BLaER1 treated with 17β-estradiol and CSF1 and Interleukin-3, amounts not matched to agents 10 nM and 100 nM (cell line): ENCODE results near the gene PLEKHG7.
"Not testable (repeated sequence)": the region's sequence is repeated elsewhere in the genome, so short reads cannot be mapped to it uniquely, and the experiment has no call there.

Experiments
- H3K27ac ChIP-seq, 11 experiments: shearing (Covaris generic); formaldehyde crosslinking; 2 replicates each; pipeline ENCODE4 v1.8.1; 2022
- H3K27me3 ChIP-seq, 11 experiments: shearing (Covaris generic); formaldehyde crosslinking; 2 replicates each; pipeline ENCODE4 v1.8.1; 2022
- H3K36me3 ChIP-seq, 11 experiments: shearing (Covaris generic); formaldehyde crosslinking; 2 replicates each; pipeline ENCODE4 v1.8.1; 2022
- H3K4me1 ChIP-seq, 10 experiments: shearing (Covaris generic); formaldehyde crosslinking; 2 replicates each; pipeline ENCODE4 v1.8.1; 2022
- H3K4me2 ChIP-seq, 11 experiments: shearing (Covaris generic); formaldehyde crosslinking; 2 replicates each; pipeline ENCODE4 v1.8.1; 2022
- H3K4me3 ChIP-seq, 10 experiments: shearing (Covaris generic); formaldehyde crosslinking; 2 replicates each; pipeline ENCODE4 v1.8.1; 2022
- H3K9ac ChIP-seq, 11 experiments: shearing (Covaris generic); formaldehyde crosslinking; 2 replicates each; pipeline ENCODE4 v1.8.1; 2022
- H3K9me3 ChIP-seq, 11 experiments: shearing (Covaris generic); formaldehyde crosslinking; replicated peaks in 1 of 11; 2 replicates each; pipeline ENCODE4 v1.8.1; 2022
- H4K20me1 ChIP-seq, 11 experiments: shearing (Covaris generic); formaldehyde crosslinking; 2 replicates each; pipeline ENCODE4 v1.8.1; 2022
- Cebpa-rat ChIP-seq, 11 experiments: shearing (Covaris generic); IDR thresholded peaks; 2 replicates each; pipeline ENCODE4 v1.8.1; 2022

The PLEKHG7 gene

GRCh38 chr12:92775416-92775815 is 72.6 kb downstream of the PLEKHG7 start:
- H3K27me3 ChIP-seq: no peaks in the 10 kb centered on the region
- peaks cover under 1 to 16% (median 12%) of the 10 kb centered on the region in 10 experiments; a peak in 16 of 20 replicates for H3K4me1 ChIP-seq
- no peaks in the 10 kb centered on the region for H4K20me1 ChIP-seq
- peaks cover 31 to 59% (median 42%) of the 10 kb centered on the region in 11 experiments for H3K36me3 ChIP-seq
- no peak overlapping the region for H3K9ac ChIP-seq
- H3K4me3 ChIP-seq: no peak overlapping the region
- H3K27ac ChIP-seq: no peak overlapping the region
- H3K9me3 ChIP-seq: no peaks in the 10 kb centered on the region
- no peak overlapping the region for H3K4me2 ChIP-seq
- TF ChIP-seq Cebpa-rat (IDR thresholded peaks at IDR 0.05): no peak

- Histone ChIP-seq H3K27me3 (no peaks in the 10 kb centered on the region), H3K9me3 (no peaks in the 10 kb centered on the region), H3K4me1 (peaks cover 0 to 9% (median under 1%) of the 10 kb centered on the region in 10 experiments; a peak in 4 of 20 replicates), H4K20me1 (no peaks in the 10 kb centered on the region), H3K4me3 (no peak overlapping the region), H3K27ac (no peak overlapping the region), H3K9ac (no peak overlapping the region), H3K4me2 (no peak overlapping the region), H3K36me3 (peaks cover 51 to 82% (median 60%) of the 10 kb centered on the region in 11 experiments)
- TF ChIP-seq Cebpa-rat (IDR thresholded peaks at IDR 0.05): no peak
Measured at GRCh38 chr12:92778525-92778924, 75.7 kb downstream of the PLEKHG7 start.

- no peak overlapping the region for H3K4me3 ChIP-seq
- no peak overlapping the region for H3K27ac ChIP-seq
- peaks cover 0 to 7% (median 0%) of the 10 kb centered on the region in 11 experiments; a peak in 1 of 22 replicates for H4K20me1 ChIP-seq
- no peaks in the 10 kb centered on the region for H3K27me3 ChIP-seq
- no peak overlapping the region for H3K9ac ChIP-seq
- peaks cover 52 to 86% (median 62%) of the 10 kb centered on the region in 11 experiments for H3K36me3 ChIP-seq
- no peaks in the 10 kb centered on the region for H3K9me3 ChIP-seq
- peaks cover 10 to 22% (median 14%) of the 10 kb centered on the region in 10 experiments; a peak in 19 of 20 replicates for H3K4me1 ChIP-seq
- no peak overlapping the region for H3K4me2 ChIP-seq
- no peak for TF ChIP-seq Cebpa-rat (IDR thresholded peaks at IDR 0.05)
Measured at GRCh38 chr12:92779902-92780301, 77.1 kb downstream of the PLEKHG7 start.

- H3K36me3 ChIP-seq: peaks cover 26 to 60% (median 34%) of the 10 kb centered on the region in 11 experiments
- H3K27me3 ChIP-seq: no peaks in the 10 kb centered on the region
- peaks cover 0 to 1% (median 0%) of the 10 kb centered on the region in 11 experiments; a peak in 3 of 22 replicates for H3K9me3 ChIP-seq
- peak overlapping the region in 10 of 11 experiments; percentile 18 to 57 (median 40); a peak in 18 of 22 replicates for H3K4me2 ChIP-seq
- no peak for TF ChIP-seq Cebpa-rat (IDR thresholded peaks at IDR 0.05)
- peaks cover 10 to 39% (median 14%) of the 10 kb centered on the region in 10 experiments for H3K4me1 ChIP-seq
- H3K27ac ChIP-seq: peak overlapping the region in 9 of 11 experiments; percentile 18 to 65 (median 45); a peak in 14 of 22 replicates
- H3K9ac ChIP-seq: peak overlapping the region in 5 of 11 experiments; percentile 18 to 45 (median 26); a peak in 4 of 22 replicates
- no peak overlapping the region for H3K4me3 ChIP-seq
- H4K20me1 ChIP-seq: peaks cover 0 to 11% (median 0%) of the 10 kb centered on the region in 11 experiments; a peak in 2 of 22 replicates
Measured at GRCh38 chr12:92784356-92784755, 81.6 kb downstream of the PLEKHG7 start.

GRCh38 chr12:92784797-92785562 is 82.2 kb downstream of the PLEKHG7 start:
- Histone ChIP-seq H3K27me3 (no peaks in the 10 kb centered on the region), H3K4me2 (peak overlapping the region in 10 of 11 experiments; percentile 18 to 57 (median 40); a peak in 14 of 22 replicates), H3K27ac (peak overlapping the region in 8 of 11 experiments; percentile 37 to 65 (median 48); a peak in 11 of 22 replicates), H3K9ac (peak overlapping the region in 4 of 11 experiments; percentile 18 to 45 (median 28); a peak in 2 of 22 replicates), H3K4me1 (peaks cover 10 to 39% (median 14%) of the 10 kb centered on the region in 10 experiments), H3K4me3 (no peak overlapping the region), H3K9me3 (peaks cover 0 to 7% (median 0%) of the 10 kb centered on the region in 11 experiments; a peak in 7 of 22 replicates), H3K36me3 (peaks cover 28 to 61% (median 37%) of the 10 kb centered on the region in 11 experiments), H4K20me1 (peaks cover 0 to 11% (median 0%) of the 10 kb centered on the region in 11 experiments; a peak in 2 of 22 replicates)
- no peak for TF ChIP-seq Cebpa-rat (IDR thresholded peaks at IDR 0.05)

GRCh38 chr12:92785563-92785950 is 82.8 kb downstream of the PLEKHG7 start:
- Histone ChIP-seq H3K4me3 (no peak overlapping the region), H3K9me3 (peaks cover 0 to 13% (median 6%) of the 10 kb centered on the region in 11 experiments; a peak in 14 of 22 replicates), H3K9ac (no peak overlapping the region), H3K4me1 (peaks cover 10 to 39% (median 14%) of the 10 kb centered on the region in 10 experiments), H3K27ac (no peak overlapping the region), H3K27me3 (no peaks in the 10 kb centered on the region), H3K4me2 (no peak overlapping the region), H3K36me3 (peaks cover 30 to 61% (median 39%) of the 10 kb centered on the region in 11 experiments), H4K20me1 (peaks cover 0 to 11% (median 0%) of the 10 kb centered on the region in 11 experiments; a peak in 2 of 22 replicates)
- no peak for TF ChIP-seq Cebpa-rat (IDR thresholded peaks at IDR 0.05)

- peaks cover 2 to 18% (median 10%) of the 10 kb centered on the region in 11 experiments; a peak in 16 of 22 replicates for H3K9me3 ChIP-seq
- H4K20me1 ChIP-seq: peaks cover 0 to 11% (median 0%) of the 10 kb centered on the region in 11 experiments; a peak in 2 of 22 replicates
- no peak overlapping the region for H3K27ac ChIP-seq
- H3K36me3 ChIP-seq: peaks cover 26 to 61% (median 37%) of the 10 kb centered on the region in 11 experiments
- no peak for TF ChIP-seq Cebpa-rat (IDR thresholded peaks at IDR 0.05)
- H3K9ac ChIP-seq: no peak overlapping the region
- H3K4me2 ChIP-seq: peak overlapping the region in 2 of 11 experiments; percentile 16 to 17; a peak in 2 of 22 replicates
- H3K4me1 ChIP-seq: peaks cover 10 to 39% (median 14%) of the 10 kb centered on the region in 10 experiments
- no peaks in the 10 kb centered on the region for H3K27me3 ChIP-seq
- H3K4me3 ChIP-seq: no peak overlapping the region
Measured at GRCh38 chr12:92786045-92786444, 83.3 kb downstream of the PLEKHG7 start.

GRCh38 chr12:92794356-92794755 is 91.6 kb downstream of the PLEKHG7 start:
- H3K9me3 ChIP-seq: peaks cover 19 to 46% (median 34%) of the 10 kb centered on the region in 11 experiments; a peak in 20 of 22 replicates
- not testable (repeated sequence) for H3K4me1 ChIP-seq, H3K27ac ChIP-seq, H3K9ac ChIP-seq, H3K27me3 ChIP-seq, H3K4me3 ChIP-seq, H4K20me1 ChIP-seq, H3K4me2 ChIP-seq
- peaks cover 35 to 77% (median 63%) of the 10 kb centered on the region in 11 experiments for H3K36me3 ChIP-seq

- H3K27ac ChIP-seq: no peak overlapping the region
- no peak overlapping the region for H3K4me2 ChIP-seq
- peaks cover 34 to 77% (median 62%) of the 10 kb centered on the region in 11 experiments for H3K36me3 ChIP-seq
- no peaks in the 10 kb centered on the region for H4K20me1 ChIP-seq
- TF ChIP-seq Cebpa-rat (IDR thresholded peaks at IDR 0.05): no peak
- H3K4me3 ChIP-seq: no peak overlapping the region
- no peaks in the 10 kb centered on the region for H3K27me3 ChIP-seq
- H3K9ac ChIP-seq: no peak overlapping the region
- H3K4me1 ChIP-seq: no peaks in the 10 kb centered on the region
- peaks cover 19 to 44% (median 30%) of the 10 kb centered on the region in 11 experiments; a peak in 20 of 22 replicates for H3K9me3 ChIP-seq
Measured at GRCh38 chr12:92794814-92795213, 92.0 kb downstream of the PLEKHG7 start.
